Caki2 (cell line): ENCODE measurements around the gene SYT1. TPM values are rescaled to one million over a fixed set of nuclear protein-coding genes. Genes with fewer than 3 reads are reported as not detected.
"Not testable (repeated sequence)": the region's sequence is repeated elsewhere in the genome, so short reads cannot be mapped to it uniquely, and the experiment has no call there.

Experiments used
- DNase-seq: peaks from one replicate; pipeline ENCODE4 v3.0.0-alpha.2; 2015; ENCODE audit warnings: low read depth
- in situ Hi-C: cut with HindIII; loops from 2 replicates; pipeline ENCODE4 v1.10.0; 2016; ENCODE audit warnings: low sequenced_read_pairs, low pct_unique_long_range_greater_than_20kb, mixed read lengths
- total RNA-seq: library from RNA; depleted of rRNA; stranded (reverse); fragments of >200 nt; shearing (Covaris generic); gene quantifications from 2 replicates; pipeline ENCODE4 v1.2.3, GENCODE V29; 2014; ENCODE audit warnings: low replicate concordance

Gene SYT1
- total RNA-seq, 1 experiment from 2014 or later: 0.74 TPM

- in situ Hi-C loops: no loop called here
- DNase-seq: no peak
Measured at GRCh38 chr12:79023261-79023660, 158.7 kb downstream of the SYT1 start.

- in situ Hi-C loops: no loop called here
- no peak for DNase-seq
Measured at GRCh38 chr12:79023784-79024183, 159.2 kb downstream of the SYT1 start.

- DNase-seq: no peak
- in situ Hi-C loops: no loop called here
Measured at GRCh38 chr12:79033788-79034187, 169.2 kb downstream of the SYT1 start.

GRCh38 chr12:79044748-79045147 is 180.2 kb downstream of the SYT1 start:
- DNase-seq, in situ Hi-C loops: not testable (repeated sequence)

GRCh38 chr12:79045149-79045703 is 180.7 kb downstream of the SYT1 start:
- in situ Hi-C loops, DNase-seq: not testable (repeated sequence)

- in situ Hi-C loops: no loop called here
- DNase-seq: no peak
Measured at GRCh38 chr12:79046021-79046420, 181.4 kb downstream of the SYT1 start.

GRCh38 chr12:79048962-79049361 is 184.4 kb downstream of the SYT1 start:
- in situ Hi-C loops: no loop called here
- DNase-seq: no peak

- no peak for DNase-seq
- in situ Hi-C loops: no loop called here
Measured at GRCh38 chr12:79053394-79053793, 188.8 kb downstream of the SYT1 start.

- in situ Hi-C loops: no loop called here
- peak; percentile 44 for DNase-seq
Measured at GRCh38 chr12:79055926-79056674, 191.5 kb downstream of the SYT1 start.

- in situ Hi-C loops: no loop called here
- DNase-seq: no peak
Measured at GRCh38 chr12:79056775-79057174, 192.2 kb downstream of the SYT1 start.

GRCh38 chr12:79057540-79057939 is 193.0 kb downstream of the SYT1 start:
- no peak for DNase-seq
- in situ Hi-C loops: no loop called here

- peak; percentile 88 for DNase-seq
Measured at GRCh38 chr12:79058342-79058741, 193.8 kb downstream of the SYT1 start.

GRCh38 chr12:79059557-79059956 is 195.0 kb downstream of the SYT1 start:
- DNase-seq: no peak
- in situ Hi-C loops: no loop called here

More at GRCh38 chr12:79058342-79058741, 193.8 kb downstream of the SYT1 start:
- in situ Hi-C loops: no loop called here

GRCh38 chr12:79063258-79063657 is 198.7 kb downstream of the SYT1 start:
- in situ Hi-C loops: no loop called here

GRCh38 chr12:79067977-79068376 is 203.4 kb downstream of the SYT1 start:
- DNase-seq: no peak
- in situ Hi-C loops: no loop called here

More at GRCh38 chr12:79063258-79063657, 198.7 kb downstream of the SYT1 start:
- no peak for DNase-seq

GRCh38 chr12:79069009-79069408 is 204.4 kb downstream of the SYT1 start:
- in situ Hi-C loops: no loop called here
- no peak for DNase-seq

- in situ Hi-C loops: no loop called here
- DNase-seq: no peak
Measured at GRCh38 chr12:79071498-79071897, 206.9 kb downstream of the SYT1 start.

GRCh38 chr12:79073506-79073905 is 208.9 kb downstream of the SYT1 start:
- DNase-seq: no peak
- in situ Hi-C loops: no loop called here

- DNase-seq: no peak
- in situ Hi-C loops: no loop called here
Measured at GRCh38 chr12:79082595-79082994, 218.0 kb downstream of the SYT1 start.

- peak; percentile 19 for DNase-seq
- in situ Hi-C loops: no loop called here
Measured at GRCh38 chr12:79083181-79083580, 218.6 kb downstream of the SYT1 start.
